Measurements from ENCODE around the gene SDF2. TPM values are rescaled to one million over a fixed set of nuclear protein-coding genes. Genes with fewer than 3 reads are reported as not detected.

Gene SDF2
- total RNA-seq, 1 donor from 2014 or later, result 57.8 TPM

DNA sequence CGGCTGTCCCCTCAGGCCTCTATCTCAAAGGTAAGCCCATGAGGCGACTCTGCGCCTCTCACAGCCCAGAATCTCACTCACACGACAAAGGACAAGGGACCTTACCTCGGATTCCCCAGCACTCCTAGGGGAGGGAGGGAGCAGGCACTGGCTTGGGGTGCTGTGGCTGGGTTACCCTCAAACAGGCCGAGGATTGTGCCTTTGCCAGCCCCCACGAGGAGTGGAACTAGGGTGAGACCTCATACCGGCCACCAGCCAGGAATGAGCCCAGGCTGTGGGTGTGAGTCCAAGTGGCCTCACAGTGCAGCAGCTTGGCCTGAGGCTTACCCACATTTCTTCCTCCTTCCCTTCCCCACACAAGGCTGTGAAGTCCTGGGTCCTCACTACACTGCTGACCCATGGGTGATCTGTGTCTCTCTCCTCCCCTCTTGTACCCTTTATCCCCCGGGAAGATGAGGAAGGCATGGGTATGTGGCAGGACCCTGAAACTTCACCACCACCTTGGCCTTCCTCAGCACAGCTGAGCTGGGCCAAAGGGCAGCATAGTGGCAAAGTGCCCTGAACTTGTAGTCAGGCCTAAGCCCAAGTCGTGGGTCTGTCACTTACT lies 44.1 kb upstream of the SDF2 start:
- TF ChIP-seq, protein P1, sequence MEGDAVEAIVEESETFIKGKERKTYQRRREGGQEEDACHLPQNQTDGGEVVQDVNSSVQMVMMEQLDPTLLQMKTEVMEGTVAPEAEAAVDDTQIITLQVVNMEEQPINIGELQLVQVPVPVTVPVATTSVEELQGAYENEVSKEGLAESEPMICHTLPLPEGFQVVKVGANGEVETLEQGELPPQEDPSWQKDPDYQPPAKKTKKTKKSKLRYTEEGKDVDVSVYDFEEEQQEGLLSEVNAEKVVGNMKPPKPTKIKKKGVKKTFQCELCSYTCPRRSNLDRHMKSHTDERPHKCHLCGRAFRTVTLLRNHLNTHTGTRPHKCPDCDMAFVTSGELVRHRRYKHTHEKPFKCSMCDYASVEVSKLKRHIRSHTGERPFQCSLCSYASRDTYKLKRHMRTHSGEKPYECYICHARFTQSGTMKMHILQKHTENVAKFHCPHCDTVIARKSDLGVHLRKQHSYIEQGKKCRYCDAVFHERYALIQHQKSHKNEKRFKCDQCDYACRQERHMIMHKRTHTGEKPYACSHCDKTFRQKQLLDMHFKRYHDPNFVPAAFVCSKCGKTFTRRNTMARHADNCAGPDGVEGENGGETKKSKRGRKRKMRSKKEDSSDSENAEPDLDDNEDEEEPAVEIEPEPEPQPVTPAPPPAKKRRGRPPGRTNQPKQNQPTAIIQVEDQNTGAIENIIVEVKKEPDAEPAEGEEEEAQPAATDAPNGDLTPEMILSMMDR (IDR thresholded peaks at IDR 0.05), result no peak
- DNase-seq (ENCODE audit: low spot score), result no peak
- Mint-ChIP-seq H3K27ac (ENCODE audit: unreplicated experiment) (no peak overlapping the region), H3K27me3 (ENCODE audit: low read depth) (no peaks in the 10 kb centered on the region), H3K4me1 (ENCODE audit: low read depth) (peaks cover 7% of the 10 kb centered on the region), H3K9me3 (ENCODE audit: low read depth) (no peaks in the 10 kb centered on the region), H3K4me3 (ENCODE audit: unreplicated experiment) (no peak overlapping the region), H3K36me3 (ENCODE audit: low read depth) (peaks cover 17% of the 10 kb centered on the region)

DNA sequence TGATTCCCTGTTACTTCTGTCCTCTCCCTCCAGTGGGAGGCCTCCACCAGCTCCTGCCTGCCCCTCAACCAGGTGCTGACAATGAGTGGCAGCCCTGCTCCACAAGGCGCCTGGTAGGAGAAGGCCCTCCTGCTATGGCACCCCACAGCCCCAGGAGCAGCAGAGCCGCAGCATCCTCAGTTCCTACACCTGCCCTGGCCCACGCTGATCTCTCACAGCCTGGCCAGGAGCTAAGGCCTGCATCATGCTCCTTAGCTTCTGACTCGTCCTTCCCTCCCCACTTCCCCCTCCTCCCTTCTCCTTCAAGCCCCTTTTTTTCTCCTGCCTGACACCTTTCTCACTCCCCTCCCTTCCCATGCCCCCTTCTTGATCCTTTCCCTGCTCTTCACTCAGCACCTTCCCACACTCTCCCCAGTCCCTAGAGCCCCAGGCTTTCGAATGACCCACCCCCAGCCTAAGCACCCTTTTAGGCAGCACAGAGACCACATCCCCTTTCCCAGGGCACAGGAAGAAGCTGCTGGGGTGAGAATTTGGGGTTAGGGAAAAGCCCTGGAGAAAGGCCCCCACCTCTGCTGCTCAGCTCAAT lies 43.5 kb upstream of the SDF2 start:
- no peak overlapping the region for H3K27ac Mint-ChIP-seq (ENCODE audit: unreplicated experiment)
- no peaks in the 10 kb centered on the region for H3K9me3 Mint-ChIP-seq (ENCODE audit: low read depth)
- no peaks in the 10 kb centered on the region for H3K27me3 Mint-ChIP-seq (ENCODE audit: low read depth)
- TF ChIP-seq, protein P1 (IDR thresholded peaks at IDR 0.05), result no peak
- H3K4me3 Mint-ChIP-seq (ENCODE audit: unreplicated experiment), result no peak overlapping the region
- H3K36me3 Mint-ChIP-seq (ENCODE audit: low read depth), result peaks cover 21% of the 10 kb centered on the region
- DNase-seq (ENCODE audit: low spot score), result no peak
- peaks cover 2% of the 10 kb centered on the region for H3K4me1 Mint-ChIP-seq (ENCODE audit: low read depth)

DNA sequence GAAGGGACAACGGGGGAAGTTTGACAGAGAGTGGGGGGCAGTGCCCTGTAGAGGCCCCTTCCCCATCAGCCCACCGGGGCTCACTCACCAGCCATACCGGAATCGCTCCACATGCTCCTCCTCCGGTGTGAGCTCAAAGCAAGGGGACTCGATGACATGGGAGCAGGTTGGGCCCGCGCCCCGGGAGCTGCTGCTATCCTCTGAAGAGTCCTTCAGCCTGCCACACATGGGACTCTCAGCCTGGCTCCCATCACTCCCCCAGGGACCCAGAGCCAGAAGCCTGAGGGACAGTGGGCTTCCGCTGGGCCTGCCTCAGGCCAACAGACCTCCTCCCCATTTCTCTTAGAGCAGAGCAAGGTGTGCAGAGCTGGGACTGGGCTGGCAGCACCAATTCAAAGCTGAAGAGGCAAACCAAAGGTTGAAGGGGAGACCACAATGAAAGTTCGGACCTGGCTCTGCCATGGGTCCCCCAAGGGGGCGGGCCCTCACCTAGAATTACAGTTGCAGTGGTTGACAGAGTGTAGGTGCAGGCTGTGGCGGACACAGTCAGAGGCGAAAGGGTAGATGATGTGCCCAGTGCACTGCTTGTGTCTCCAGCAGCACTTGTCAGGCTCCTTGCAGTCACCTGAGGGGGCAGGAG lies 42.6 kb upstream of the SDF2 start:
- DNase-seq (ENCODE audit: low spot score), result no peak
- H3K27me3 Mint-ChIP-seq (ENCODE audit: low read depth), result no peaks in the 10 kb centered on the region
- H3K4me1 Mint-ChIP-seq (ENCODE audit: low read depth), result no peaks in the 10 kb centered on the region
- H3K27ac Mint-ChIP-seq (ENCODE audit: unreplicated experiment), result no peak overlapping the region
- TF ChIP-seq, protein P1 (IDR thresholded peaks at IDR 0.05), result no peak
- no peak overlapping the region for H3K4me3 Mint-ChIP-seq (ENCODE audit: unreplicated experiment)
- H3K9me3 Mint-ChIP-seq (ENCODE audit: low read depth), result no peaks in the 10 kb centered on the region
- H3K36me3 Mint-ChIP-seq (ENCODE audit: low read depth), result peaks cover 24% of the 10 kb centered on the region

DNA sequence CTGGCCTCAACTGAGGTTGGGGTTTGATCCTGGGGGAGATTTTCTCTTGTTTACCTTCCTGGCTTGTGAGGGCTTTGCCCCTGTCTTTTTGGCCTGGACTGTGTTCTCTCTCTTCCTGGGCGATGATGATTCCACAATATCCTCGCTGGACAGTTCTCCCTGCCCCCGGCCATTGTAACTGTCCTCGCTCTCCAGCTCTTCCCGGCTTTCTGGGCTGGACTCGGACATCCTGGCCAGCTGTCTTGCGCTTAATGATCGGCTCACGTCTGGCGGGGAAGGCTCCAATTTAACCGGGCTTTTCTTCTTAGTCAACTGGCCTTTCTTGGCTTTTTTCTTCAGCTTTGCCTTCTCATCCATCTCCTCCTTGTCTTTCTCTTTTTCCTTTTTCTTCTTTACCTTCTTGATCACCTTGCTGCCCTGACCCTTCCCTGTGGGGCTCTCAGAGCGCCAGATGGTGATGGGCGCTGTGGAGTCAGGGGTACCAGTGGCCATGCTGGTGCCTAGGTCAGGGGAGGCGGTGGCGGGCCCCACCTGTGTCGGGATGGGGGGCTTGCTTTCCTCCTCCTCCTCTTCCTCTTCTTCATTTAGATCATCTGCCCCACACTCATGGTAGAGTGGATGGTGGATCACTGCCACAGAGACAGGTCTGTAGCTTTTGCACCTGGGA lies 42.0 kb upstream of the SDF2 start:
- H3K36me3 Mint-ChIP-seq (ENCODE audit: low read depth), result peaks cover 25% of the 10 kb centered on the region
- DNase-seq (ENCODE audit: low spot score), result no peak
- H3K9me3 Mint-ChIP-seq (ENCODE audit: low read depth), result no peaks in the 10 kb centered on the region
- no peaks in the 10 kb centered on the region for H3K27me3 Mint-ChIP-seq (ENCODE audit: low read depth)
- no peak overlapping the region for H3K27ac Mint-ChIP-seq (ENCODE audit: unreplicated experiment)
- TF ChIP-seq, protein P1 (IDR thresholded peaks at IDR 0.05), result no peak
- H3K4me1 Mint-ChIP-seq (ENCODE audit: low read depth), result no peaks in the 10 kb centered on the region
- no peak overlapping the region for H3K4me3 Mint-ChIP-seq (ENCODE audit: unreplicated experiment)

DNA sequence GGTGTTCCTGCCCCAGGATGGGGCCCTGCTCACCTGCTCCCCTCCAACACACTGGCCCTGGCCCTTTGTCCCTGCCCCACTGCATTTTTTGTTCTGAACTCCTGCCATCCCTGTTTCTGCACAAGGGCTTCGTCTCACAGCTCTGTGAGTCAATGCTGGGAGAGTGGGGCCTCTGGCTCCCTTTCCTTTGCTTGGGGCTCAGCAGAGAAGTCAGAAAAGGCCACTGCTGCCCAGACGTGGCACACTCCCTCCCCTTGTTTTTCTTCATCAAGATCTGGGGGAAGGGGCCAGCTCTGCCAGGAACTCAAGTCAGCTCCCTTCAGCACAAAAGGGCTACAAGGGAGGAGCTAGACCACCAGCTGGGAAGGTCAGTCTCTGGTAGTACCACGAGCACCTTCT lies 41.0 kb upstream of the SDF2 start:
- Mint-ChIP-seq H3K9me3 (ENCODE audit: low read depth) (no peaks in the 10 kb centered on the region), H3K27me3 (ENCODE audit: low read depth) (no peaks in the 10 kb centered on the region), H3K27ac (ENCODE audit: unreplicated experiment) (peak overlapping the region; percentile 62), H3K4me1 (ENCODE audit: low read depth) (no peaks in the 10 kb centered on the region), H3K4me3 (ENCODE audit: unreplicated experiment) (no peak overlapping the region), H3K36me3 (ENCODE audit: low read depth) (peaks cover 29% of the 10 kb centered on the region)
- DNase-seq (ENCODE audit: low spot score), result no peak
- TF ChIP-seq, protein P1 (IDR thresholded peaks at IDR 0.05), result no peak

Measured in chondrocyte (in vitro differentiated cells).